SHP77 treated with DMSO at 0.1 percent for 48 hours (cell line): ENCODE measurements around the gene SLC1A2.

ENCODE experiments used
- DNase-seq: peaks from one replicate; lab custom pipeline; 2025; lab: John Stamatoyannopoulos, UW

SLC1A2 gene

DNA sequence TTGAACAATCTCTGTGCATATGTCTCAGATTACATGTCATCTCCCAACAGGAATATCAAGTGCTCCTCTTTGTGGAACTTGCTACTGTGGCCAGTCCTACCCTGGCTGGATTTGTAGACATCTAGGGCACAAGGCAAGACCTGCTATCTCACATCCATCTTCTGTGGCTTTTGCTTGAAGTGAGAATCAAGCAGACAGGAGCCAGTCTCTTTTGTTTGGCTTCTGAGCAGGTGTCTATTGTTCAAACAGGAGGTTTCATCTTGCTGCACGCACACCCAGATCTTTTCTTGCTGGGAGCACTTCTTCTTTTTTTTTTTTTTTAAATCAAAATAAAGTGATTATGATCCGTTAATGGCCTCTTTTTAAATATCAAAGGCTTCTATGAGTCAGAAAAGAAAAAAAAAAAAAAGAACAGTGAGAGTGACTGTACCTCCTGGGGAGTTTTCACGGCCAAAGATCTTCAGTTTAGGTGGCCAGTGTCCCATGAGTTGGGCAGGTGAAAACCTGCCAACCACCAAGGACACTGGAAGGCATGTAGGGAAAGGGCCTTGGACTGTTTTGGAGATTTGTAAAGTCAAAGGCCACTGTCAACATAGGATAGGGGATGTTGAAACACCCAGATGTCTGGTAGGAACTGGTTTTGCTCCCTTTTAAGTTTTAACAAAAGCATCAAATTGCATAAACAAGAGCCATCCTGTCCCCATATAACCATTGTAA, 202.2 kb downstream of the SLC1A2 start:
- DNase-seq: no peak

DNA sequence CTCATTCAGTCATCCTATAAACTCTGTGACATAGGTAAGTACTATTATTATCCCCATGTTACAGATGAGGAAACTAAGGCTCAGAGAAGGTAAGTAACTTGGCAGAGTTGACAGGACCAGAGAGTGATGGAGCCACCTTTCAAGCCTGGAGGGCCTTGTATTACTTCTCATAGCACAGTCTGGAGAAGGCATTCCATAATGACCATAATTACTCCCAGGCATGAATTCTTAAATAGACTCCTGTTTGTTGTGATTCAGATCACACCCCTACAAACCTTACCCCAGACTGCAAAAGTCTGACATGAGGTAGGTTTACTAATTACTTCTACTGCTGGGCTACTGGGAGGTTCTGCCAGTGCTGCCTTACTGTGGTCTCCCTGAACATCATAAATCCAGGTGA, 203.4 kb downstream of the SLC1A2 start:
- no peak for DNase-seq

DNA sequence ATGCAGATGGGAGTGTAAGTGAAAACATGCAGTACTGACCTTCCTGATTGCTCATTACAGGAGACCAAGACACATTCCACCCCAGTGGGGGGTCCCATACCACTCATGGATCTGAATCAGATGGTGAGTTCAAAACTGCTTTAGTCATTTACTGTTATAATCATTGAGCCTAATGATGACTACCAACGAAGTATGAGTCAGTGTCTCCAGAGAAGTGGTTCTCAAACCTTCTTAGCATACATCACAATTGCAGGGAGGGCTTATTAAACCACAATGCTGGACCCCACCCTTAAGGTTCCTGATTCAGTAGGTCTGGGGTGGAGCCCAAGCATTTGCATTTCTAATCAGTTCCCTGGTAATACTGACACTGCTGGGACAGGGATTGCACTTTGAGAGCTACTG, 204.6 kb downstream of the SLC1A2 start:
- no peak for DNase-seq

DNA sequence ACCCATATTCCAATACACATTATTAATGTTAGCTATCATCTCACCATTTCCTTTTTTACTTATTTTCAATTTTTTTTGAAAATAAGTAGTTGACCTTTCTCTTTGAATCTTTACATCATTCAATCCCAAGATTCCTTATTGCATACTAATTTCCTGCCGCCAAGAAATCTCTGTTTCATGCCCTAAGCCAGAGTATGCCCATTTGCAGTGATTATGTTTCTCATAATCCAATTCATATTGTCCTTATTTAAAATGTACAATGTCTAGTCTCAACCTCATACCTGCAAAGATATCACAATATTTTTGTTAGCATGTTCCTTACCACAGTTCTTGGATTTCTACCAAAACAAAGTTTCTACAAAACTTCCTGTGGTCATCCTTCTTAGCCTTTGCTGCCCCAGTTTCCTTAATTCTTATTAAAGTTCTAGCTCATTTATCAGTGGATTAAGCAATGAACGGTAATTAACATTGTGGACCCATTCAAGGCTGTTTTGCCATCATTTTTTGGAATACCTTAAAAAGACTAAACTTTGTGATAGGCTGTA, 205.1 kb downstream of the SLC1A2 start:
- DNase-seq: no peak

DNA sequence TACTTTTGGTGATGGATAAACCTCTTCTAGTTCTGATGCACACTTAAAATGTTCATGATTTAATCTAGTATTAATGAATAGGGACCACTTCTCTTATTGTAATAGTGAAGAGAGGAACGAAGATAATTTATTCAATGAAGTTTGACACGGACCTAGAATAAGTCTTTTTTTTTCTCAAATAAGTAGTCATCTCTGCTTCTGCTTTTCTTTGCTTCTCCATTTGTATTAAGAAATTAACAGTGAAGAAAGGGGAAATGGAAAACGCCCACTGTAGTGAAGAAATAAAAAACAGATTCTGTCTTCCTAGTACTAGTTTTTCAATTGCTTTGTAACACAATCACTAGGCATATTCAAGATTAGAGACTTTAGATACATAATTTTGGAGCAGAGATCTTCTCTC, 207.4 kb downstream of the SLC1A2 start:
- no peak for DNase-seq

DNA sequence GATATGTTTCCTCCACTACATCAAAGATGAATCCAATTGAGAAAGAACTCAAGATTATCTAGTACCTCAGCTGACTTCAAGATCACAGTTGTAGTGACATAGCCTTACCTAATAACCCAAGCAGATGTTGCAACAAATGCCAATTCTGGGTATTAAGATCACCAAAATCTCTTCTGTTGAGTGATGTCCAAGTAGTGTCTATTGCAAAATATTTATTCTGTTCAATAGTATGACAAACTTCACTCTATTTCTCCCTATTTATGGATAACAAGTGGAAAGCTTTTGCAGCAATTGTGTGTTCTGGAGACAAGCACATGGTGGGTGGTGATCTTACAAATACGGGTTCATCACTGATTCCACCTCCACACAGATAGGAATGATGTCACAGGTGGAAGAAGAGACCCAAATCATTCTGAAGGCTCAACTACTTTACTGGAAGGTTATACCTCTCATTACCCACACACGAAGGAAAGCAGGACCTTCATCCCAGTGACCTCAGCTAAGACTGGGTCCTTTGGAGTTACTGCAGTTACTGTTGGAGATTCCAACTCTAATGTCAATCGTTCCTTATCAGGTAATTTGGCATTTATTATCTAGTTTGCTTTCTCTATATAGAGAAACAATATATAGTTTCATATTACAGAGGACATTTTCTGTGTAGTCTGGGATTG, 208.3 kb downstream of the SLC1A2 start:
- DNase-seq: no peak

DNA sequence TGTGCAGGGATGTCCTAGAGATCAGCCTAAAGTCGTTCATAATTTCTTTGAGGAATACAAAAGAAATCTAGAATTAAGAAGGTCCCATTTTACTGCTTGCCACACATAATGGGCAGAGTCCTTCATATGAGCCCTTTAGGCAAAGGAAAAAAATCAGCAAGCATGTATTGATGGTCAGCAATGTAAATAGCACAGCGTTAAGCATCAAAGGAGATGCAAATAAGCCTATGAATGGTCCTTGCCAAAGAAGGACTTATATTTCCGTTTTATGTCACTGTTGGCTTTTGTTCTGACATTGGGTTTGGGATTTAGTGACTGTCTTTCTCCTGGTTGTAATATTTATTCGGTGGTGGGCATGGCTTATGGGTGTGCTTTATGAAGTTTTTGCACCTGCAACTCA, 210.6 kb downstream of the SLC1A2 start:
- DNase-seq: no peak

DNA sequence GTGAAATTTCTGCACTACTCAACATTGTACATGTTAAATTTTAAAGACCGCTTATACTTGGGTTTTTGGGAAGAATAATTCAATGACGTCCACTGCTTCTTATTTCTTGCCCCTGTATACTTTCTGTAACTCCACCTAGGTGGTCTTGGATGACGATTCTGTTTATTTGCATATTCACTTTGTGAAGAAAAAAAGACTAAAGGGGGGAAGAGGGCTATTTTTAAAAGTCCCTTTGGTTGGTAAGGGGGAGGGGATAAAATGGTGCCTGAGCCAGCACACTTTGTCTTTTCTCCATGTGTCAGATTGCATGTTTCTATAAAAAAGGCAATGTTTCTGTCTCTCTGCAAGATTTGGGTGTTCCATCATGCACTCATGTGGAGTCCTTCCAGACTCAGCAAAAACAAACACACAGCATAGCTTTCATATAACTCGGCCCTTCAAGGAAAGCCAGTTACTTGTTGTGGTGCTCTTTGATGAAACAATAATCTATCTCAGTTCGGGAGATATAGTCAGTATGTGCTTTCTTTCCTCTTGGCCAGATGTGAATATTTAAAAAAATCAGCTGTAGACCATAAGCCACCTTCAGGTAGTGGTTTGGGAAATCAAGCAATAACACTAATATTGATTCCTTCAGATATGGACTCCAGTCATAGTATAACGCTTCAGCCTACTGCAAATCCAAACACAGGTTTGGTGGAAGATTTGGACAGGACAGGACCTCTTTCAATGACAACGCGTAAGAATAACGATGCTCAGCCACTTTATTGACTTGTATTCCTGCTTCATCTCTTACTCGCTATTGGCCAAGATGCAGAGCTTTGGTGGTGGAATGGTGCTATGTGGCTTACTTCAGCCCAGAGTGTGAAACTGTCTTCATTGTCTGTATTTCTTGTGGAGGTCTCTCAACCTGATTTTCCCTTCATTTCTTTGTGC, 211.6 kb downstream of the SLC1A2 start:
- no peak for DNase-seq

DNA sequence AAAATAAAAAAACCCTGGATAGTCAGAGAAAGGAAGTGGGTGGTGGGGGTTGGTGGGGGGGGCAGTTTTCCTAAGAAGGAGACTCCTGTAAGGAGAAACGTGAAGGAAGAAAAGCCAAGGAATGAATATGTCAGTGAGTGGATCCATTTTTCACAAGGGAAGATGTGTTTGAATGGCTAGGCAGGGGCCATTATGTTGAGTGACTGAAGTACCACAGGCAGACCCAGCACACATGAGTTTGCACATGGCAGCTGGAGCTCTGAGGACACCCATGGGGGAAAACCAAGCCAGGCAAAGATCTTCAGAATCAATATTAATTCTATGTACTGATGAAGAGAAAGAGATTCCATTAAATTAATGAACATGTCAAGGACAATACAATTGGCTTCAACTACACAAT, 212.7 kb downstream of the SLC1A2 start:
- DNase-seq: no peak

DNA sequence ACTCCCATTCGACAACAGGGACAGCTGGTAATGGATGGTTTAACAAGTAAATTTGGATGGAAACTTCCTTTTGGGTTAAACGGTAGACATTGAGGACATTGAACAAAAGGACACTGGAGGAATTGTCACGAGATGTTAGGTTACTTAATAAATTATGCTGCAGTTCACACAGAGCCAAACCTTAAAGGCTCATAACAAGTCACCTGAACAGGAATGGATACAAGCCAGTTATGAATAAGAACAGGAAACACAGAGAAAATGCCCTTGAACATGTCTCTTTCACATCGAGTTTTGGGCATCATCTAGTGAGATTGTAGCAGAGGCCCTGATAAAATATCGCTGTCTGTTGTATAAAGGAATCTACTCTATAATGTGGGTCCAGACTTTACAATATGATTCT, 214.7 kb downstream of the SLC1A2 start:
- no peak for DNase-seq
